ENCODE measurements around the gene ELANE. TPM values are rescaled to one million over a fixed set of nuclear protein-coding genes. Genes with fewer than 3 reads are reported as not detected.

The ELANE gene
- total RNA-seq (1 to 10 TPM in 3 of 4 donors, not detected in 1; 1.4 to 3.6 (median 2.3) TPM), polyA plus RNA-seq (under 1 TPM in 1 of 3 donors, not detected in 2; 0.64 TPM)

DNA sequence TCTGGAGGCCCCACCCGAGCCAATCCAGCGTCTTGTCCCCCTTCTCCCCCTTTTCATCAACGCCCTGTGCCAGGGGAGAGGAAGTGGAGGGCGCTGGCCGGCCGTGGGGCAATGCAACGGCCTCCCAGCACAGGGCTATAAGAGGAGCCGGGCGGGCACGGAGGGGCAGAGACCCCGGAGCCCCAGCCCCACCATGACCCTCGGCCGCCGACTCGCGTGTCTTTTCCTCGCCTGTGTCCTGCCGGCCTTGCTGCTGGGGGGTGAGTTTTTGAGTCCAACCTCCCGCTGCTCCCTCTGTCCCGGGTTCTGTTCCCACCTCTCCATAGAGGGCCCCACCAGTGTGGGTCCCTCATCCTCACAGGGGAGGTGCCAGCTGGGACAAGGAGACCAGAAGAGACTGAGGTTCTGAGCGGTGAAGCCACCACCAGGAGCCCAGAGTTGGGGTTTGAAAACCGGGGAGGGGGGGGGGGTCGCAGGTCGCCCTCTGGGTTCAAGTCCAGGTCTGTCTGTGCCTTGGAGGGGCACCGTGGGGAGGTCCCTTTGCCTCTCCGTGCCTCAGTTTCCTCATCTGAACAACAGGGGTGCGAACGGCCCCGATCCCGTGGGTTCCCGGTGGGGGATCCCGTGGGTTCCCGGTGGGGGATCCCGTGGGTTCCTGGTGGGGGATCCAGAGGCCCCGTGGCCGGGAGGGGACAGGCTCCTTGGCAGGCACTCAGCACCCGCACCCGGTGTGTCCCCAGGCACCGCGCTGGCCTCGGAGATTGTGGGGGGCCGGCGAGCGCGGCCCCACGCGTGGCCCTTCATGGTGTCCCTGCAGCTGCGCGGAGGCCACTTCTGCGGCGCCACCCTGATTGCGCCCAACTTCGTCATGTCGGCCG is at the start of gene ELANE:
Gene ELANE, plus strand, starts transcription at position 168 of the 878 bp plus-strand sequence. Its CDS starts 26 bp downstream, at position 194.
- Histone ChIP-seq H3K36me3 (no peaks in the 10 kb centered on the region), H3K4me1 (peaks cover 0 to 42% (median 32%) of the 10 kb centered on the region in 4 donors), H3K27me3 (peaks cover 15 to 64% (median 32%) of the 10 kb centered on the region in 3 donors), H3K4me3 (peak within 1 kb of the TSS in 3 of 4 donors; percentile 3 to 16 (median 7)), H3K9me3 (no peaks in the 10 kb centered on the region), H3K27ac (peak within 1 kb of the TSS; percentile 77 to 83 (median 79))
- no peak for DNase-seq
- 55 to 65% methylated on average over 55 of the region's 55 CpGs for WGBS, 2 donors
- intact Hi-C loops (cut with DNase I), result loop anchor here (5.0 kb wide), 1 partner anchor 55 kb away; the partner anchor contains the start of gene PTBP1
- no peak for TF ChIP-seq POLR2AphosphoS5 (IDR thresholded peaks at IDR 0.05)
- no peak for TF ChIP-seq POLR2A (IDR thresholded peaks at IDR 0.05)
- no peak for TF ChIP-seq EP300 (IDR thresholded peaks at IDR 0.05)
- TF ChIP-seq CTCF (IDR thresholded peaks at IDR 0.05), result no peak

GRCh38 chr19:802498-803098 is 49.5 kb upstream of the ELANE start:
- Histone ChIP-seq H3K27me3 (no peaks in the 10 kb centered on the region), H3K27ac (peak overlapping the region; percentile 70 to 100 (median 97)), H3K36me3 (peaks cover 25 to 51% (median 36%) of the 10 kb centered on the region in 4 donors), H3K4me1 (peaks cover 0 to 62% (median 55%) of the 10 kb centered on the region in 4 donors), H3K4me3 (peak overlapping the region in 3 of 4 donors; percentile 0 to 34 (median 16)), H3K9me3 (no peaks in the 10 kb centered on the region)
- no peak for TF ChIP-seq POLR2A (IDR thresholded peaks at IDR 0.05)
- no peak for TF ChIP-seq POLR2AphosphoS5 (IDR thresholded peaks at IDR 0.05)
- no peak for TF ChIP-seq CTCF (IDR thresholded peaks at IDR 0.05)
- TF ChIP-seq EP300 (IDR thresholded peaks at IDR 0.05), result no peak
- DNase-seq, result no peak
- intact Hi-C loops (cut with DNase I), result no loop called here
- 70 to 74% methylated on average over 28 of the region's 28 CpGs for WGBS, 2 donors

- H3K27ac ChIP-seq, result peak overlapping the region; percentile 70 to 100 (median 97)
- H3K4me1 ChIP-seq, result peaks cover 0 to 60% (median 55%) of the 10 kb centered on the region in 4 donors
- no peaks in the 10 kb centered on the region for H3K9me3 ChIP-seq
- WGBS, 2 donors, result 87 to 90% methylated on average over 17 of the region's 17 CpGs
- DNase-seq, result no peak
- peaks cover 31 to 56% (median 41%) of the 10 kb centered on the region in 4 donors for H3K36me3 ChIP-seq
- H3K27me3 ChIP-seq, result no peaks in the 10 kb centered on the region
- intact Hi-C loops (cut with DNase I), result no loop called here
- peak overlapping the region in 2 of 4 donors; percentile 0 to 34 for H3K4me3 ChIP-seq
- no peak for TF ChIP-seq POLR2A (IDR thresholded peaks at IDR 0.05)
- TF ChIP-seq POLR2AphosphoS5 (IDR thresholded peaks at IDR 0.05), result no peak
- no peak for TF ChIP-seq CTCF (IDR thresholded peaks at IDR 0.05)
- TF ChIP-seq EP300 (IDR thresholded peaks at IDR 0.05), result no peak
Observed at GRCh38 chr19:803099-803561, 49.0 kb upstream of the ELANE start.

GRCh38 chr19:803686-804418 is 48.3 kb upstream of the ELANE start:
- H3K36me3 ChIP-seq, result peaks cover 38 to 63% (median 48%) of the 10 kb centered on the region in 4 donors
- no peaks in the 10 kb centered on the region for H3K9me3 ChIP-seq
- H3K4me1 ChIP-seq, result peaks cover 0 to 53% (median 49%) of the 10 kb centered on the region in 4 donors
- no peaks in the 10 kb centered on the region for H3K27me3 ChIP-seq
- H3K4me3 ChIP-seq, result no peak overlapping the region
- H3K27ac ChIP-seq, result peak overlapping the region in 1 of 4 donors; percentile 96
- WGBS, 2 donors, result 86 to 90% methylated on average over 31 of the region's 31 CpGs
- no peak for DNase-seq
- TF ChIP-seq POLR2A (IDR thresholded peaks at IDR 0.05) (no peak), EP300 (IDR thresholded peaks at IDR 0.05) (no peak), POLR2AphosphoS5 (IDR thresholded peaks at IDR 0.05) (no peak)
- intact Hi-C loops (cut with DNase I), result no loop called here

Data from sigmoid colon (tissue), 7 donors.